ENCODE measurements around the gene TSSC4. TPM values are rescaled to one million over a fixed set of nuclear protein-coding genes. Genes with fewer than 3 reads are reported as not detected.

Gene TSSC4
- total RNA-seq, 1 experiment from 2014 or later = 60.9 TPM

DNA sequence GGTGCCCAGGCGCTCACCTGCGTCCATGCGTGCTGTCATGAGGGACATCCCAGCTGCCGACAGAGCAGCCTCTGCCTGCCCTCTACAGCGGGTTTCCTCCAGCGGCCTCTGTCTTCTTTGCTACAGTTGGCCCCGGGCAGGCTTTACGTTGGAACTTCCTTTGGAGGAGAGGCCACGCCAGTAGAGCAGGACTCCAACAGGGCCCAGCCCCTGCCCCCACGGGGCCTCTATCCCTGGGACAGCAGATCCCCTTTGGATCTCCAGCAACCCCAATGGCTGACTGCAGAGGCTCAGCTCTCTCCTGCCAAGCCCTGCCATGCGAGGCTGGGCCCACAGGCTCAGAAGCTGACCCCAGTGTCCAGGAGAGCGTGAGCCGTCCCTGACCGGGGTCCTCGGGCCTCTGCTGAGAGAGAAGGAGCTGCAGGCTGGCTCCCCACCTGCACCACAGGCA lies 31.6 kb downstream of the TSSC4 start:
- H3K4me3 Mint-ChIP-seq (ENCODE audit: unreplicated experiment) = no peak overlapping the region
- H3K27me3 Mint-ChIP-seq (ENCODE audit: insufficient read depth, unreplicated experiment) = no peaks in the 10 kb centered on the region
- TF ChIP-seq, protein P1, sequence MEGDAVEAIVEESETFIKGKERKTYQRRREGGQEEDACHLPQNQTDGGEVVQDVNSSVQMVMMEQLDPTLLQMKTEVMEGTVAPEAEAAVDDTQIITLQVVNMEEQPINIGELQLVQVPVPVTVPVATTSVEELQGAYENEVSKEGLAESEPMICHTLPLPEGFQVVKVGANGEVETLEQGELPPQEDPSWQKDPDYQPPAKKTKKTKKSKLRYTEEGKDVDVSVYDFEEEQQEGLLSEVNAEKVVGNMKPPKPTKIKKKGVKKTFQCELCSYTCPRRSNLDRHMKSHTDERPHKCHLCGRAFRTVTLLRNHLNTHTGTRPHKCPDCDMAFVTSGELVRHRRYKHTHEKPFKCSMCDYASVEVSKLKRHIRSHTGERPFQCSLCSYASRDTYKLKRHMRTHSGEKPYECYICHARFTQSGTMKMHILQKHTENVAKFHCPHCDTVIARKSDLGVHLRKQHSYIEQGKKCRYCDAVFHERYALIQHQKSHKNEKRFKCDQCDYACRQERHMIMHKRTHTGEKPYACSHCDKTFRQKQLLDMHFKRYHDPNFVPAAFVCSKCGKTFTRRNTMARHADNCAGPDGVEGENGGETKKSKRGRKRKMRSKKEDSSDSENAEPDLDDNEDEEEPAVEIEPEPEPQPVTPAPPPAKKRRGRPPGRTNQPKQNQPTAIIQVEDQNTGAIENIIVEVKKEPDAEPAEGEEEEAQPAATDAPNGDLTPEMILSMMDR (IDR thresholded peaks at IDR 0.05; ENCODE audit: insufficient read depth in 1 of 2, low read depth in 1 of 2, low read length in 1 of 2, severe bottlenecking in 1 of 2, unreplicated experiment in 1 of 2) = no peak
- Histone ChIP-seq H3K4me3 (ENCODE audit: low read depth, low read length) (no peak overlapping the region), H3K36me3 (ENCODE audit: control insufficient read depth, insufficient read depth, low read length) (no peaks in the 10 kb centered on the region), H3K27me3 (replicated peaks; ENCODE audit: control insufficient read depth, insufficient read depth, low read length) (no peaks in the 10 kb centered on the region), H3K4me1 (no peaks in the 10 kb centered on the region), H3K9me3 (no peaks in the 10 kb centered on the region)
- H3K9me3 Mint-ChIP-seq (ENCODE audit: unreplicated experiment) = no peaks in the 10 kb centered on the region
- H3K4me1 Mint-ChIP-seq (ENCODE audit: low read depth, unreplicated experiment) = no peaks in the 10 kb centered on the region
- no TSS peak for BruUV-seq (replicated peaks)
- no peaks in the 10 kb centered on the region for H3K36me3 Mint-ChIP-seq (ENCODE audit: insufficient read depth, unreplicated experiment)
- DNase-seq = no peak
- ChIA-PET POLR2A (no interaction called here), CTCF (no interaction called here)
- intact Hi-C loops (cut with micrococcal nuclease; ENCODE audit: unreplicated experiment) = no loop called here
- no peak overlapping the region for H3K27ac Mint-ChIP-seq (ENCODE audit: unreplicated experiment)

DNA sequence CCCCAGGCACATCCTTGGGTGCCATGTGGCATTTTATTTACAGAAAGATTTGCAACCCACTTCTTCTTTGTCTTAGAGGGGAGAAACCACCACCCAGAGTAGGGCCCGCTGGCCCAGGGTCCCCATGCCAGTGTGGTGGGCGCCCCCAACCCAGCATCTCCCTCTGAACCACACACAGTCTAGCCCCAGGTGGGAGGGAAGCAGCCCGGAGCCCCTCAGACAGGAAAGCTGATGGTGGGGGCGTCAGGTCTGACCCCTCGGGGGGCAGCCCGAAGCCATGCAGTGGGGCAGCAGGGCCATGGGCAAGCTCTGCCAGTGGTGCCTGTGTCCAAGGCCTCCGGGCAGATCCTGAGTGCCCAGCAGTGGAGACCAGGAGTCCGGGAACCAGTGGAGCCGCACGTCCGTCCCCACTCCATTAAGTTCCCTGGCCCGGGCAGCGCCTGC lies 32.1 kb downstream of the TSSC4 start:
- H3K4me1 ChIP-seq = no peaks in the 10 kb centered on the region
- DNase-seq = no peak
- no peaks in the 10 kb centered on the region for H3K9me3 Mint-ChIP-seq (ENCODE audit: unreplicated experiment)
- H3K27ac Mint-ChIP-seq (ENCODE audit: unreplicated experiment) = no peak overlapping the region
- no peak overlapping the region for H3K4me3 Mint-ChIP-seq (ENCODE audit: unreplicated experiment)
- no peaks in the 10 kb centered on the region for H3K36me3 ChIP-seq (ENCODE audit: control insufficient read depth, insufficient read depth, low read length)
- H3K9me3 ChIP-seq = no peaks in the 10 kb centered on the region
- no peaks in the 10 kb centered on the region for H3K36me3 Mint-ChIP-seq (ENCODE audit: insufficient read depth, unreplicated experiment)
- intact Hi-C loops (cut with micrococcal nuclease; ENCODE audit: unreplicated experiment) = no loop called here
- no TSS peak for BruUV-seq (replicated peaks)
- no peaks in the 10 kb centered on the region for H3K27me3 ChIP-seq (replicated peaks; ENCODE audit: control insufficient read depth, insufficient read depth, low read length)
- H3K27me3 Mint-ChIP-seq (ENCODE audit: insufficient read depth, unreplicated experiment) = no peaks in the 10 kb centered on the region
- no peak overlapping the region for H3K4me3 ChIP-seq (ENCODE audit: low read depth, low read length)
- ChIA-PET POLR2A (no interaction called here), CTCF (no interaction called here)
- H3K4me1 Mint-ChIP-seq (ENCODE audit: low read depth, unreplicated experiment) = no peaks in the 10 kb centered on the region
- TF ChIP-seq, protein P1 (IDR thresholded peaks at IDR 0.05; ENCODE audit: insufficient read depth in 1 of 2, low read depth in 1 of 2, low read length in 1 of 2, severe bottlenecking in 1 of 2, unreplicated experiment in 1 of 2) = no peak

DNA sequence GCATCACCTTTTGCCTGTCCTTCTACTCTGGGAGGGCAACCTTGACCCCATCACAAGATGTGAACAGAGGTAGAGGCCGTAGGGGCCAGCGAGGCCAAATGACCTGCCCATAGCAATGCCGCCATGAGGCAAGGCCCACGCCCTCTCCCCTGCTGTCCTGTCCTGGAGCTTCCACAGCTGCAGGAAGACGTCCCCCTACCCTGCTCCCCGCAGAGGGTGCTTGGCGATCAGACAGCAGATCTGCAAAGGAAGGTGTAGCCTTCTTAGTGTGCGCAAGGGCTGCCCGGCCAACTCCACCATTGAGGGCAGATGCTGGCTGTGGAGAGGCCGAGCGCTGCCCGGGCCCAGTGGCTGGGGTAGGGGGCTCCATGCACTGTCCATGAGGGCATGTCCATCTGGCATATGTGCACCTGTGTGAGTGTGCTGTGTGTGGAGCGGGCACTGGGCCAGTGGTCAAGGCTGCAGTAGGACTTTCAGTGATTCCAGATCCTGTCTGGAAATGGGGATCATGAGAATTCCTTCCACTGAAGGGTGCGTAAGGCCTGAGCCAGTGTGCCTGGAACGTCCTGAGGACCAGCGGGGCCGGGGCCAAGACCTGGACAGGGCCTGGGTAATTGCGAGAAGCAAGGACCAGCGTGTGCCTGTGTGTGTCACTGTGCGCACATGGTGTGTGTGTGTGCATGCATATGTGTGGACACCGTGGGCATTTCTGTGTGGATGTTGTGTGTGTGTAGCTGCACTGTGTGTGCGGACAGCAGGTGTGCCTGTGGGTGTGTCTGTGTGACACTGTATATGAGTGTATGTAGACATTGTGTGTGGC lies 32.8 kb downstream of the TSSC4 start:
- H3K9me3 ChIP-seq = no peaks in the 10 kb centered on the region
- no peak overlapping the region for H3K4me3 ChIP-seq (ENCODE audit: low read depth, low read length)
- no peak overlapping the region for H3K4me3 Mint-ChIP-seq (ENCODE audit: unreplicated experiment)
- H3K27me3 Mint-ChIP-seq (ENCODE audit: insufficient read depth, unreplicated experiment) = no peaks in the 10 kb centered on the region
- no peaks in the 10 kb centered on the region for H3K27me3 ChIP-seq (replicated peaks; ENCODE audit: control insufficient read depth, insufficient read depth, low read length)
- BruUV-seq (replicated peaks) = no TSS peak
- no peak for DNase-seq
- no peaks in the 10 kb centered on the region for H3K4me1 Mint-ChIP-seq (ENCODE audit: low read depth, unreplicated experiment)
- no peaks in the 10 kb centered on the region for H3K36me3 Mint-ChIP-seq (ENCODE audit: insufficient read depth, unreplicated experiment)
- H3K9me3 Mint-ChIP-seq (ENCODE audit: unreplicated experiment) = no peaks in the 10 kb centered on the region
- H3K36me3 ChIP-seq (ENCODE audit: control insufficient read depth, insufficient read depth, low read length) = no peaks in the 10 kb centered on the region
- CTCF ChIA-PET = no interaction called here
- H3K27ac Mint-ChIP-seq (ENCODE audit: unreplicated experiment) = no peak overlapping the region
- no peaks in the 10 kb centered on the region for H3K4me1 ChIP-seq
- POLR2A ChIA-PET = no interaction called here
- intact Hi-C loops (cut with micrococcal nuclease; ENCODE audit: unreplicated experiment) = no loop called here
- TF ChIP-seq, protein P1 (IDR thresholded peaks at IDR 0.05; ENCODE audit: insufficient read depth in 1 of 2, low read depth in 1 of 2, low read length in 1 of 2, severe bottlenecking in 1 of 2, unreplicated experiment in 1 of 2) = no peak
